Measurements from ENCODE around the gene YIPF2.
"Not testable (repeated sequence)": the region's sequence is repeated elsewhere in the genome, so short reads cannot be mapped to it uniquely, and the experiment has no call there.

The YIPF2 gene

DNA sequence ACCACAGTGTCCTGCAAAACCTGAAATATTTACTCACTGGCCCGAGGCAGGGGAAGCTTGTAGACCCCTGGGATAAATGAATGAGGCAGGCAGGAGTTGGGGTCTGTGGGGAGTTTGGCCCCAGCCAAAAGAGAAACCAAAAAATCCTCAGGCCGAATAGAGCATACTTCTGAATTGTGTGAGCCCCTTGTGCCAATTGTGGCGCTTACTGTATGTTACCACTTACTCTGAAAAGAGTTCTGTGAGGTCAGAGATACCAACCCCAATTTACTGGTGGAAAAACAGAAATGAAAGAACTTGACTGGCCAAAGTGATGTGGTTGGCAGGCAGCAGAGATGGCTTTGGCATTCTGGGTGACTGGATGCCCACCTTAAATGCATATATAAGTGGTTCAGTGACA lies 50.2 kb downstream of the YIPF2 start:
- no peak for DNase-seq (ENCODE audit: low read depth in 1 of 2, low spot score in 1 of 2)
- no peaks in the 10 kb centered on the region for H3K27me3 ChIP-seq (ENCODE audit: insufficient read depth, poor library complexity, severe bottlenecking)
- TF ChIP-seq SPI1 (IDR thresholded peaks at IDR 0.05; ENCODE audit: borderline replicate concordance, low read depth) (no peak), POLR2AphosphoS5 (IDR thresholded peaks at IDR 0.05; ENCODE audit: low read depth) (no peak), GABPA (IDR thresholded peaks at IDR 0.05; ENCODE audit: low read depth) (no peak)
- TF ChIP-seq, protein P1, sequence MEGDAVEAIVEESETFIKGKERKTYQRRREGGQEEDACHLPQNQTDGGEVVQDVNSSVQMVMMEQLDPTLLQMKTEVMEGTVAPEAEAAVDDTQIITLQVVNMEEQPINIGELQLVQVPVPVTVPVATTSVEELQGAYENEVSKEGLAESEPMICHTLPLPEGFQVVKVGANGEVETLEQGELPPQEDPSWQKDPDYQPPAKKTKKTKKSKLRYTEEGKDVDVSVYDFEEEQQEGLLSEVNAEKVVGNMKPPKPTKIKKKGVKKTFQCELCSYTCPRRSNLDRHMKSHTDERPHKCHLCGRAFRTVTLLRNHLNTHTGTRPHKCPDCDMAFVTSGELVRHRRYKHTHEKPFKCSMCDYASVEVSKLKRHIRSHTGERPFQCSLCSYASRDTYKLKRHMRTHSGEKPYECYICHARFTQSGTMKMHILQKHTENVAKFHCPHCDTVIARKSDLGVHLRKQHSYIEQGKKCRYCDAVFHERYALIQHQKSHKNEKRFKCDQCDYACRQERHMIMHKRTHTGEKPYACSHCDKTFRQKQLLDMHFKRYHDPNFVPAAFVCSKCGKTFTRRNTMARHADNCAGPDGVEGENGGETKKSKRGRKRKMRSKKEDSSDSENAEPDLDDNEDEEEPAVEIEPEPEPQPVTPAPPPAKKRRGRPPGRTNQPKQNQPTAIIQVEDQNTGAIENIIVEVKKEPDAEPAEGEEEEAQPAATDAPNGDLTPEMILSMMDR (IDR thresholded peaks at IDR 0.05; ENCODE audit: insufficient read depth, low read length) = no peak
- TF ChIP-seq, protein P2, sequence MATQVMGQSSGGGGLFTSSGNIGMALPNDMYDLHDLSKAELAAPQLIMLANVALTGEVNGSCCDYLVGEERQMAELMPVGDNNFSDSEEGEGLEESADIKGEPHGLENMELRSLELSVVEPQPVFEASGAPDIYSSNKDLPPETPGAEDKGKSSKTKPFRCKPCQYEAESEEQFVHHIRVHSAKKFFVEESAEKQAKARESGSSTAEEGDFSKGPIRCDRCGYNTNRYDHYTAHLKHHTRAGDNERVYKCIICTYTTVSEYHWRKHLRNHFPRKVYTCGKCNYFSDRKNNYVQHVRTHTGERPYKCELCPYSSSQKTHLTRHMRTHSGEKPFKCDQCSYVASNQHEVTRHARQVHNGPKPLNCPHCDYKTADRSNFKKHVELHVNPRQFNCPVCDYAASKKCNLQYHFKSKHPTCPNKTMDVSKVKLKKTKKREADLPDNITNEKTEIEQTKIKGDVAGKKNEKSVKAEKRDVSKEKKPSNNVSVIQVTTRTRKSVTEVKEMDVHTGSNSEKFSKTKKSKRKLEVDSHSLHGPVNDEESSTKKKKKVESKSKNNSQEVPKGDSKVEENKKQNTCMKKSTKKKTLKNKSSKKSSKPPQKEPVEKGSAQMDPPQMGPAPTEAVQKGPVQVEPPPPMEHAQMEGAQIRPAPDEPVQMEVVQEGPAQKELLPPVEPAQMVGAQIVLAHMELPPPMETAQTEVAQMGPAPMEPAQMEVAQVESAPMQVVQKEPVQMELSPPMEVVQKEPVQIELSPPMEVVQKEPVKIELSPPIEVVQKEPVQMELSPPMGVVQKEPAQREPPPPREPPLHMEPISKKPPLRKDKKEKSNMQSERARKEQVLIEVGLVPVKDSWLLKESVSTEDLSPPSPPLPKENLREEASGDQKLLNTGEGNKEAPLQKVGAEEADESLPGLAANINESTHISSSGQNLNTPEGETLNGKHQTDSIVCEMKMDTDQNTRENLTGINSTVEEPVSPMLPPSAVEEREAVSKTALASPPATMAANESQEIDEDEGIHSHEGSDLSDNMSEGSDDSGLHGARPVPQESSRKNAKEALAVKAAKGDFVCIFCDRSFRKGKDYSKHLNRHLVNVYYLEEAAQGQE (IDR thresholded peaks at IDR 0.05; ENCODE audit: insufficient replicate concordance, low read depth) = no peak
- no peak overlapping the region for H3K27ac ChIP-seq (replicated peaks)
- H3K4me3 ChIP-seq (replicated peaks; ENCODE audit: insufficient read depth, low read length) = no peak overlapping the region

DNA sequence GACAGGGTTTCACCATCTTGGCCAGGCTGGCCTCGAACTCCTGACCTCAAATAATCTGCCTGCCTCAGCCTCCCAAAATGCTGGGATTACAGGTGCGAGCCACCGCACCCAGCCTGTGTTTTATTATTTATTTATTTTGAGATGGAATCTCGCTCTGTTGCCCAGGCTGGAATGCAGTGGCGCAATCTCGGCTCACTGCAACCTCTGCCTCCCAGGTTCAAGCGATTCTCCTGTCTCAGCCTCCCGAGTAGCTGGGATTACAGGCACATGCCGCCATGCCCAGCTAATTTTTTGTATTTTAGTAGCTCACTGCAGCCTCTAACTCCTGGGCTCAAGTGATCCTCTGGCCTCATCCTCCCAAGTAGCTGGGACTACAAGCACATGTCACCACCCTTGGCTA lies 50.8 kb downstream of the YIPF2 start:
- H3K27me3 ChIP-seq (ENCODE audit: insufficient read depth, poor library complexity, severe bottlenecking); DNase-seq (ENCODE audit: low read depth in 1 of 2, low spot score in 1 of 2); H3K4me3 ChIP-seq (replicated peaks; ENCODE audit: insufficient read depth, low read length); H3K27ac ChIP-seq (replicated peaks): not testable (repeated sequence)

DNA sequence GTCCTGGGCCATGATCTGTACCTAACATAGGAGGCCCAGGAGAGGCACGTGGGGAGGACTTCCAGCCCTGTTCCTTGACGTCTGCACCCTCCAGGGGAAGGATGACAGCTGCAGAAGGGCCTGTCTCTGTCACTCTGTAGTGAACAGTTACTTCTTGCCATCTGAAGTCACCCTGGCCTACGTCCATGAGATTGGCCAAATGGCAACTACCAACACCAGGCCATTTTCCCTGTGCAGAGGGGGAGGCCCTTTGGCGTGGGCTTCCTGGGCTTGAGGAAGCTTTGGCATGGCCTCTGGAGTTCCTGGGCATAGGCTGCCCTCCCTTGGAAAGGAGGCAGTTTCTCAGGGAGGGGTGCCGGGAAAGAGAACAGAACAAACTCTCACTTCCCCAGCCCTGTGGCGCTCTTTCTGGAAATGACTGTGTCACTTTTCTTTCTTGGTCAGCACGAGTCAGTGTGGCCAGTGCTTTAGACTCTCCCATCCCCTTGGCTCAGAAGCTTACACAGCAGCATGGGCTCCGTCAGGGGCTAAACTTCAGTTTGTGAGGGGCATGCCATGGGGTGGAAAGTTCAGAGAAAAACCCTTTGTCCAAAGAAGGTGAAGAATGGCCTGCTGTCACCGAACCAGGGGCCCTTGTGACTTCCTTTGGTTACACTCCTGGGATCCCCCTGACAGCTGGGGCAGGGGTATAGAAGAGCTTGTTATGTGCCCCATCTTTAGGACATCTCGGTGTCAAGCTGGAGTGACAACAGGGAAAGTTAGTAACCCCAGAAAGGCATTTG lies 51.8 kb downstream of the YIPF2 start:
- no peaks in the 10 kb centered on the region for H3K27me3 ChIP-seq (ENCODE audit: insufficient read depth, poor library complexity, severe bottlenecking)
- no peak overlapping the region for H3K27ac ChIP-seq (replicated peaks)
- H3K4me3 ChIP-seq (replicated peaks; ENCODE audit: insufficient read depth, low read length) = no peak overlapping the region
- DNase-seq (ENCODE audit: low read depth in 1 of 2, low spot score in 1 of 2) = no peak
- TF ChIP-seq, protein P2 (IDR thresholded peaks at IDR 0.05; ENCODE audit: insufficient replicate concordance, low read depth) = no peak
- TF ChIP-seq, protein P1 (IDR thresholded peaks at IDR 0.05; ENCODE audit: insufficient read depth, low read length) = no peak
- no peak for TF ChIP-seq POLR2AphosphoS5 (IDR thresholded peaks at IDR 0.05; ENCODE audit: low read depth)
- TF ChIP-seq GABPA (IDR thresholded peaks at IDR 0.05; ENCODE audit: low read depth) = no peak
- TF ChIP-seq SPI1 (IDR thresholded peaks at IDR 0.05; ENCODE audit: borderline replicate concordance, low read depth) = no peak

DNA sequence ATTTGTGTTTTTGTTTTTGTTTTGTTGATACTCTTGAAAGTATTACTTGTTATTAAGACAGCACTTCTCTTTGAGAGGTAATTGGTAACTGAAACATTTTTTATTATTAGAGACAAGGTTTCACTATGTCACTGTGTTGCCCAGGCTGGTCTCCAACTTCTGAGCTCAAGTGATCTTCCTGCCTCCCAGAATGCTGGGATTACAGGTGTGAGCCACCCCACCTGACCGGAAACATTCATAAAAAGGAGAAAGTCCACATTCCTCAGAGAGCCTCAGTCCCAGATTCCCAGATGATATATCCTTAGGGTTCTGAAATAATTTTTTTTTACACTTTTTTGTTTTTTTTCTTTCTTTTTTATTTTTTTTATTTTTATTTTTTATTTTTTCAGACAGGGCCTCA lies 54.4 kb downstream of the YIPF2 start:
- no peak overlapping the region for H3K4me3 ChIP-seq (replicated peaks; ENCODE audit: insufficient read depth, low read length)
- TF ChIP-seq SPI1 (IDR thresholded peaks at IDR 0.05; ENCODE audit: borderline replicate concordance, low read depth) (no peak), POLR2AphosphoS5 (IDR thresholded peaks at IDR 0.05; ENCODE audit: low read depth) (no peak), GABPA (IDR thresholded peaks at IDR 0.05; ENCODE audit: low read depth) (no peak)
- TF ChIP-seq, protein P2 (IDR thresholded peaks at IDR 0.05; ENCODE audit: insufficient replicate concordance, low read depth) = no peak
- TF ChIP-seq, protein P1 (IDR thresholded peaks at IDR 0.05; ENCODE audit: insufficient read depth, low read length) = no peak
- no peak for DNase-seq (ENCODE audit: low read depth in 1 of 2, low spot score in 1 of 2)

More for the DNA sequence above, 54.4 kb downstream of the YIPF2 start:
- H3K27ac ChIP-seq (replicated peaks) = no peak overlapping the region
- no peaks in the 10 kb centered on the region for H3K27me3 ChIP-seq (ENCODE audit: insufficient read depth, poor library complexity, severe bottlenecking)

All from HL-60 (cell line).